ENCODE results near the gene HIBADH.
"Not testable (repeated sequence)": the region's sequence is repeated elsewhere in the genome, so short reads cannot be mapped to it uniquely, and the experiment has no call there.

The HIBADH gene

GRCh38 chr7:27600247-27600646 is 62.4 kb downstream of the HIBADH start:
- peak; percentile 59 for DNase-seq (ENCODE audit: low read depth)

DNA sequence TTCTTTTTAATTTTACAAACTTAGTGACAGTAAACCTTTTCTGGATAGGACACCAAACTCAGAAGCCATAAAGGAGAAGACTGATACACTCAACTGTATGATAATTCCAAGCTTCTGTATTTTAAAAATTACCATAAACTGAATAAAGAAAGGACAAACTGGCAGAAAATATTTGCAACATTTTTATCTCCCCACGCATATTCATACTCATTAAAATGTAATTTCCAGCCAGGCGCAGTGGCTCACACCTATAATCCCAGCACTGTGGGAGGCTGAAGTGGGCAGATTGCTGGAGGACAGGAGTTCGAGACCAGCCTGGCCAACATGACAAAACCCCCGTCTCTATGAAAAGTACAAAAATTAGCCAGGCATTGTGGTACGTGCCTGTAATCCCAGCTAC is 67.7 kb downstream of the HIBADH start:
- no peak for DNase-seq (ENCODE audit: low read depth)

- DNase-seq (ENCODE audit: low read depth) = no peak
These were observed 69.5 kb downstream of the HIBADH start for GRCh38 chr7:27593226-27593625.

- DNase-seq (ENCODE audit: low read depth) = peak; percentile 24
These were observed 72.3 kb downstream of the HIBADH start for GRCh38 chr7:27590416-27590815.

- no peak for DNase-seq (ENCODE audit: low read depth)
These were observed 75.3 kb downstream of the HIBADH start for GRCh38 chr7:27587429-27587828.

GRCh38 chr7:27586825-27587224 is 75.9 kb downstream of the HIBADH start:
- no peak for DNase-seq (ENCODE audit: low read depth)

GRCh38 chr7:27585781-27586447 is 76.8 kb downstream of the HIBADH start:
- peak; percentile 46 for DNase-seq (ENCODE audit: low read depth)

DNA sequence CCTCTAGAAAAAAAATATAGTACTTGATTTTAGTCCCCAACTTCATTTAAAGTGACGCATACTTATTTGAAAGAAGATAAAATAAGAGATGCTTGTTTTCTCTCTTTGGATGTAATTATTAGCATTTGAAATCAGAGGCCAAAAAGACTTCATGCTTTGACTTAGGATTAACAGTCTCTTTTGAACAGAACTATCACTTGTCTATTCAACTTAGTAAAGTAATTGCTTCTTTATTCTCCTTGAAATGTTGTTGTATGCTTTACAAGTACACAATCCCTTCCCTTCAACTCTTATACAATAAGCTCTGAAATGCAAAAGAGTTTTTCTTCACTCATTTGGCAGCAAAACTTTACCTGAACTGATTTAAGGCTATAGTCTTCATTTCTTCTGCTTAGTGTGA is 80.8 kb downstream of the HIBADH start:
- DNase-seq (ENCODE audit: low read depth) = no peak

DNA sequence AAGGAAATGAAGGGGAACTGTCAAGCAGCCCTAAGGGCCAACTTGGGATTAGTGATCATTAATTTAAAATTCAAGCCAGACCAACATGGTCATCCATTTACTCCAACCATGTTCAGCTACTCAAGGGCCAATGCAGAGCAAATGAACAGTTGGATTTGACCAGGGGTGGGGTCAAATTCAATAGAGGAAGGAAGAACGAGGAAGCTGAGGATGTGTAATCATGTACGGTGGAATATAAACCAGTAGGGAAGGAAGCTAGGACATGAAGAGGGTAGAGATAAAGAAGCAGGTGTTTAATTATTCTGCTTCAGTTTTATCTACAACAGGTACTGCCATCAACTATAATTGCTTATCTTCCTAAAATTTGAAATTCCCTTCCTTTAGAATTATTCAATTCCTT is 81.6 kb downstream of the HIBADH start:
- no peak for DNase-seq (ENCODE audit: low read depth)

DNA sequence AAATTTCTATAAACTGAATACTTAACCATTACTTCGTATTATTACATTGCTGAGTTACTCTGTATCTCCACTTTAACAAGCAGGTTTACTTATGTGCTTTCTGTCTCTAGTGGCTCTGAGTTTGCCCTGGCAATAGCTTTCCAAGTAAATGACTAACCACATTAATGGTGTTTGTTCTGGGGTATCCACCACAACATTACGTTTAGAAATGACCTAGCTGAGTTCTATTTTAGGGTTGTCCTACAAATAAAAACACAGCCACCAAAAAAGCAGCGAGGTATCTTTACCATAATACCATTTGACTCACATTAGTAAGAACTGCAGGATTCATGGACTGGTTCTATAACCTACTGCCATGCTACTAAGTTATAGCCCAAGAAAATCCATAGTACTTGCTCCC is 83.1 kb downstream of the HIBADH start:
- no peak for DNase-seq (ENCODE audit: low read depth)

- not testable (repeated sequence) for DNase-seq (ENCODE audit: low read depth)
These were observed 84.5 kb downstream of the HIBADH start for GRCh38 chr7:27578169-27578568.

- DNase-seq (ENCODE audit: low read depth) = peak; percentile 40
These were observed 86.2 kb downstream of the HIBADH start for GRCh38 chr7:27576360-27576944.

- DNase-seq (ENCODE audit: low read depth) = peak; percentile 4
These were observed 87.1 kb downstream of the HIBADH start for GRCh38 chr7:27575613-27576012.

GRCh38 chr7:27569106-27569505 is 93.6 kb downstream of the HIBADH start:
- no peak for DNase-seq (ENCODE audit: low read depth)

- DNase-seq (ENCODE audit: low read depth) = no peak
These were observed 95.4 kb downstream of the HIBADH start for GRCh38 chr7:27567266-27567665.

DNA sequence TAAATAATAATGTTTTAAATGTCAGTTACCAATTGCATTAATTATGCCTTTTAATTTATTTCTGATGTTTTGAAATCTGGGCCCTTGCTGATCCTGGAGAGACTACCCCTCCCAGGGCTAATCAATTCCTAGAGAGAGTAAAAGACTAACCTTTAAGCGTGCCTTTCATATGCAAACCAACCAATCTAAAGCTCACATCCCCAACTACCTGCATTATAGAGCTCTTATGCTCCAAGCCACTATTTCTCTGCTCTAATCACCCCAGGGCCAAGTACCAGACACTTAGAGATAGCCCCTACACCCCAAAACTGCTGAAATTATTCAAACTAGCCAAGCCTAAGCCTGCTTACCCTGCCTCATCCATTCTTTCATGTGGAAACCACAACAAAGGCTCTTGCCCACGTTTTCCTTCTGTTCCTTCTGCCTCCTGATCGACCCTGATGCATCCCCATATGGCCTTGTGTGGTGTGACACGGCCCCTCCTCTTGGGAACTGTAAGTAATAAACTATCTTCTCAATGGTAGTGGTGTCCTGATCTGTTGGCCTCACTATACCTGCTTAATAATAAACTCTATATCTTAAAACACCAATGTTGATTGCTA is 97.7 kb downstream of the HIBADH start:
- DNase-seq (ENCODE audit: low read depth) = no peak

DNA sequence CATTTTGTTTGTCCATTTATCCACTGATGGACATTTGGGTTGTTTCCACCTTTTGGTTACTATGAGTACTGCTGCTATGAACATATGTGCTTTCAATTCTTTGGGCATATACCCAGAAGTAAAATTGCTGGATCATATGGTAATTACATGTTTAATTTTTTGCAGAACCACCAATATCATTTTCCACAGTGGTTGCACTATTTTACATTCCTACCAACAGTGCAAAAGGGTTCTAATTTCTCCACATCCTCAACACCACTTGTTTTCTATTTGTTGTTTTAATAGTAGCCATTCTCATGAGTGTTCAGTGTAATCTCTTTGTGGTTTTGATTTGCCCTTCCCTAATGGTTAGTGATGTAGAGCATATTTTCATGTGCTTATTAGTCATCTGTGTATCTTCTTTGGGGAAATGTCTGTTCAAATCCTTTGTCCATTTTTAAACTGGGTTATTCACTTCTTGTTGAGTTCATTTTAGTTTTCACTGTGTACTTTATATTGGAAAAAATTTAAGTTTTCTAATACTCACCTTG is 101.9 kb downstream of the HIBADH start:
- peak; percentile 87 for DNase-seq (ENCODE audit: low read depth)

- DNase-seq (ENCODE audit: low read depth) = no peak
These were observed 107.0 kb downstream of the HIBADH start for GRCh38 chr7:27555670-27556069.

DNA sequence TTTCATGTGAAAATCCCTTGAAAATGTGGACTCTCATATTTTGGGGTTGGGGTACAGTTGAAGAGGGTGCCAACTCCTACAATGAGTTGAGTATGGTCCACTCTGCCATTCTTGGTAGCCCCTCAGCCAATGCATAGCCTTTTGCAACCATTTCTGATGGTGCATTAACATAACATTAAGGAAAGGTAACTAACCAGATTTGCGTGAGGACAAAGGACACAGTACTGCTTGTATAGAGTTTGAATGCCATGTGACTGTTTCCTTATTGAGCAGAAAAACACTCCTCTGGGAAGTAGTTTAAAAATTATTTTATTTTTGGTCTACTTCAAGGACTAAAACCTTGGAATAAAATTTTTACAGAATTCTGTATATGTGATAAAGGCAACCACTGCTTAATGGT is 107.9 kb downstream of the HIBADH start:
- DNase-seq (ENCODE audit: low read depth) = no peak

DNA sequence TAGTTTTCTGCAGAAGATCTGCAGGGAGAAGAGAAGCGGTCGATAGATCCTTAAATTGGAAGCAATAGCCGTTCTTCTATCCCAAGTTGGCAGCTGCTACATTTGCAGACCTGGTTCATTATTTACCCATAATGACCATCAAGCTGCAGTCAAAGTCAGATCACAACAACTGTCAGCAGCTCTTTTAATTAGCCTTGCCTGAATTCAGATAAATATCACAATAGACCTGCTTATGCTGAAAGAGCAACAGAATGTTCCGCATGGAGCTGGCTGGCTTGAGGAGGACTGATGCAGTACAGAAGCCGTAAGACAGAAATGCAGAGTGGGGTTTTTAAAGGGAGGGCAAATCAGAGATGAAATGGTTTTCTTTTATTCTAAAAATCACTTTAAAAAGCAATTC is 109.4 kb downstream of the HIBADH start:
- DNase-seq (ENCODE audit: low read depth) = no peak

DNA sequence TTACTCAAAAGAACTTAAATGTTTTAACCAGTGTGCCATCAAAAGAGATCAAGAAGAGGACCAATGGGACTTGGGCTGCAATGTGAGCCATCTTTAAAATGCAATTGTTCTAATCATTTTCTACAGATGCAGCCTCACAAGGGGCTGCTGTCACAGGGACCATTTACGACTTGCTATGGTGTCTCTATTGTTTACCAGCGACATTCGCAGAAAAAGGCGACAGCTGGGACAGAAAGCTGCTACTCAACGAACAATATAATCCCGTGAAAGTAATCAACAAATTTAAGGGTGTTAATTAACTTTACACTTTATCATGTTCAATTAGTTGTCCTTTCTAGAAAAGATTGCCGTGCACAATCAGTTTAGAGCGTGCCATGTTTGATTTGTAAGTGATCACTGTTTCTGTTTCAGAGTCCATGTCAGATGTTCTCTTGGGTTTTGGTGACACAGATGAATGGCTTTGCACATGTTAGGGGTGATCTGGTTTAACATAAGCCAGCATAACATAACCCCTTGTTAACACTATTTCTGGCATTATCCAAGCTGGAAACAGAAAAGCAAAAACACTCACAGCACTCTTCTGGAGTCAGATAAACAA is 110.8 kb downstream of the HIBADH start:
- no peak for DNase-seq (ENCODE audit: low read depth)

- no peak for DNase-seq (ENCODE audit: low read depth)
These were observed 113.1 kb downstream of the HIBADH start for GRCh38 chr7:27549606-27550005.

DNA sequence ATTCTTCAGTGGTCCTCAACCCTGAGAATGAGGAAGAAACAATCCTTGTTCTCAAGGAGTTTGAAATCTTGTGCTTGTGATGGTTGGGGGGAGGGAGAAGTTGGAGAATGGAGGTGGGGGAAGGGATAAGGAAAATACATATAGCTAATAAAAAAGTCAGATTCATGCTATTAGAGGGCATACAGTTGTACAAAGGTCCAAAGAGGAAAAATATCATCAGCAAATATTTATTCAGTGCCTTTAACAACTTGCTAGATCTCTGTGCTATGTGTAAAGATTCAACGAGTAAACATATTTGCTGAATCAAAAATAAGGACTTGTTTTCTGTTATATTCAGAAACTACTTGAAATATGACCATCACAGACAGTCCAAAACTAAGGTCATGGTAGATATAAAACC is 114.4 kb downstream of the HIBADH start:
- no peak for DNase-seq (ENCODE audit: low read depth)
